BE2C (cell line): Measurements from ENCODE around the gene B3GAT3.

Experiments
- DNase-seq: peaks from one replicate; pipeline ENCODE4 v3.0.0-alpha.2; 2020
- H3K27me3 ChIP-seq: fragments of 250-450 bp; sonication (Bioruptor Pico); 2 replicates; pipeline ENCODE4 v1.5.1; 2020; ENCODE audit warnings: mild to moderate bottlenecking
- H3K36me3 ChIP-seq: fragments of 250-450 bp; sonication (Bioruptor Pico); 2 replicates; pipeline ENCODE4 v1.5.1; 2020; ENCODE audit warnings: mild to moderate bottlenecking
- H3K4me1 ChIP-seq: fragments of 250-450 bp; sonication (Bioruptor Pico); 2 replicates; pipeline ENCODE4 v1.5.1; 2020
- H3K4me3 ChIP-seq: 2 replicates; pipeline ENCODE4 v1.5.1; 2011; ENCODE audit warnings: low read depth, low read length
- H3K9me3 ChIP-seq: fragments of 250-450 bp; sonication (Bioruptor Pico); 2 replicates; pipeline ENCODE4 v1.5.1; 2020
- TF ChIP-seq, protein P1 (sequence below): IDR thresholded peaks from 2 replicates; pipeline ENCODE4 v1.5.1; 2012; ENCODE audit warnings: mild to moderate bottlenecking, low read depth, low read length

B3GAT3 gene

DNA sequence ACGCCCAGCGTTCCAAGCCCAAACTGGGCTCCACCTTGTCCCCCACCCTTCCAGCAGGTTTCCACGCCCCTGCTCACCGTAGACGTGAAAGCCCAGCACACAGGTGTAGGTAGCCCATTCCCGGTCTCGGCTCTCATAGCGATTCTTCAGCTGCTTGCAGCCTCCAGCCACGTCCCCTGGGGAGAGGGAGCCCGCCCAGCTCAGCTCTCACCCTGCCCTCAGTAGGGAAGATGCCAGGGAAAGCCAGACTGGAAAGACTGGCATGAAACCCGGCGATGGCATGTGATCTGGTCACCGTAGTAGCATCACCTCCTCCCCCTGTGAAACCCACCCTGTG, 18.7 kb downstream of the B3GAT3 start:
- TF ChIP-seq, protein P1, sequence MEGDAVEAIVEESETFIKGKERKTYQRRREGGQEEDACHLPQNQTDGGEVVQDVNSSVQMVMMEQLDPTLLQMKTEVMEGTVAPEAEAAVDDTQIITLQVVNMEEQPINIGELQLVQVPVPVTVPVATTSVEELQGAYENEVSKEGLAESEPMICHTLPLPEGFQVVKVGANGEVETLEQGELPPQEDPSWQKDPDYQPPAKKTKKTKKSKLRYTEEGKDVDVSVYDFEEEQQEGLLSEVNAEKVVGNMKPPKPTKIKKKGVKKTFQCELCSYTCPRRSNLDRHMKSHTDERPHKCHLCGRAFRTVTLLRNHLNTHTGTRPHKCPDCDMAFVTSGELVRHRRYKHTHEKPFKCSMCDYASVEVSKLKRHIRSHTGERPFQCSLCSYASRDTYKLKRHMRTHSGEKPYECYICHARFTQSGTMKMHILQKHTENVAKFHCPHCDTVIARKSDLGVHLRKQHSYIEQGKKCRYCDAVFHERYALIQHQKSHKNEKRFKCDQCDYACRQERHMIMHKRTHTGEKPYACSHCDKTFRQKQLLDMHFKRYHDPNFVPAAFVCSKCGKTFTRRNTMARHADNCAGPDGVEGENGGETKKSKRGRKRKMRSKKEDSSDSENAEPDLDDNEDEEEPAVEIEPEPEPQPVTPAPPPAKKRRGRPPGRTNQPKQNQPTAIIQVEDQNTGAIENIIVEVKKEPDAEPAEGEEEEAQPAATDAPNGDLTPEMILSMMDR = no peak
- no peak for DNase-seq
- Histone ChIP-seq H3K9me3 (no peaks in the 10 kb centered on the region), H3K36me3 (peaks cover 10% of the 10 kb centered on the region), H3K4me3 (no peak overlapping the region), H3K4me1 (no peaks in the 10 kb centered on the region), H3K27me3 (no peaks in the 10 kb centered on the region)

DNA sequence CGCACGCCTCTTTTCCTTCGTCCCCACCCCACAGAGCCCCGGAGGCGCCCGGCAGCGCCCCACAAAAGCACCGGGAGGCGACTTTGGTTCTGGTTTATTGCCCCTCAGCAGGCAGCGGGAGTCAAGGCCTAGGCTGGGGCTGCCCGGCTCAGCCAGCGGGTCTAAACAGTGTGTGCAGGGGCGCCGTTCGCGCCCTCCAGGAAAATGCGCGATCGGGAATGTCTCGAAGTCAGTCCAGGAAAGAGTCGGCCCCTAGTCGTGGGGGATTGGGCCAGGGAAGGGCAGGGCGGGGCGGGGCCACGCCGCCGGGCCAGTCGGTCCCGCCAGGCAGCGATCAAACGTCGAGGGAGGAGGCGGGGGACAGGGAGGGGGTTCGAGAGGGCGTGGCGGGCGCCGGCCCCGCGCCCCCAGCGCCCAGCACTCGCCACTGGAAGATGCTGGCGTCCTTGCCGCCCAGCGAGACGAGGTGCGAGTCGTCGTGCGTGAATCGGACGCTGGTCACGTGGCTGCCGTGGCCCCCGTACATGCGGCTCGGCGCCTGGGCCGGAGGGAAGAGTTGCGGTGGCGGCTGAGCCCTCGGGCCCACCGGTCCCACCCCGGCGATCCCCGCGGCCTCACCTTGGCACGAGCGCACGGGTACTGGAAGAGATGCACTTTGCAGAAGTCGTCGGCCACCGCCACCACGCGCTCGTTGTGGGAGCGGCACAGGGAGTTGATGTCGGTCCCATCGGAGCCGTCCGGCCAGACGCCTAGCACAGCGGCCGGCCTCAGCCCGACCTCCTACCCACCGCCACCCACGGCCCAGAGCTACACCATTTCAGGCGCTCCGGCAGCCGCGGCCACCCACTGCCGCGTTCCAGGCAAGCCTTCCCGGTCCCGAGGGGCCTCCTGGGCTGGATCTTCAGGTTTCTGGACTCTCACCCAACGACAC, 19.4 kb downstream of the B3GAT3 start:
- no peaks in the 10 kb centered on the region for H3K4me1 ChIP-seq
- TF ChIP-seq, protein P1 = no peak
- H3K4me3 ChIP-seq = no peak overlapping the region; the same call in 1 of the 2 replicates
- DNase-seq = no peak
- no peaks in the 10 kb centered on the region for H3K9me3 ChIP-seq
- no peaks in the 10 kb centered on the region for H3K27me3 ChIP-seq
- peaks cover 16% of the 10 kb centered on the region for H3K36me3 ChIP-seq

DNA sequence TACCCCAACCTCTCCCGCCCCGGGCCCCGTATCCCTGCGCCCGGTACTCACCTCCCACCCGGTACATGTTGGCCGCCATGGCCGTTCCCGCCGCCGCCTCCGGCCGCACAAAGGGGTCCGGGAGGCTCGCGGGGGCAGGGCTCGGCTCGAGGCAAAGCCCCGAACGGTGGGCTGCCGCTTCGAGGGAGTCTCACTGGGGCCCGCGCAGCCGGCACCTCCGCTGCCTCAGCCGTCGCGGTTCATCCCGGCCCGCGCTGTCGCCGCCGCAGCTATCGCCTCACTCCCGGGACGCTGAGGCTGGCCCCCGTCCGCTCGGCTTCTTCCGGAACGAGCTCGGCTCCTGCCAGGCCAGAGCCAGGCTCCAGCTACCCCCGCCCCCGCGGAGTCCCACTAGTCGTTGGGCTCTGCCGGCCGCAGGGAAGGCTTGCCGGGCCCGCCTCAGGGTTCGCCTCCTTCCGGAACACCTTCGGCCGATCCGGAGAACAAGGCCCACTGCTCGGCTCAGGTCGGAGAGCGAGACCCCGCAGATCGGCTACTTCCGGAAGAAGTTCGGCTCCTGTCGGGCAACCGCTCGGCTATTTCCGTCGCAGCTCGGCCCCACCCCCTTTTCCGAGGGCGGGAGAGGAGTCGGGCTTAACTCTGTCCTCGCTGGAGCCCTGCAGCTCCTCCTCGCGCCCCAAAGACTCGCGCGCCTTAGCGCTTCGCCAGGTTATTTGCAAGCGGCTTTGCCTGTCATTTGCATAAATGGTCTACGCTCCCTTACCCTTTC, 20.2 kb downstream of the B3GAT3 start, which contains the start of gene MTA2:
MTA2 (minus strand) TSS at position 494 of the 769 bp plus-strand sequence; CDS start at position 79, 415 bp downstream.
- no peaks in the 10 kb centered on the region for H3K9me3 ChIP-seq
- H3K36me3 ChIP-seq = peaks cover 21% of the 10 kb centered on the region
- no peaks in the 10 kb centered on the region for H3K4me1 ChIP-seq
- TF ChIP-seq, protein P1 = no peak
- H3K4me3 ChIP-seq = peak within 1 kb of the TSS; percentile 84
- H3K27me3 ChIP-seq = no peaks in the 10 kb centered on the region
- peak; percentile 96 for DNase-seq

DNA sequence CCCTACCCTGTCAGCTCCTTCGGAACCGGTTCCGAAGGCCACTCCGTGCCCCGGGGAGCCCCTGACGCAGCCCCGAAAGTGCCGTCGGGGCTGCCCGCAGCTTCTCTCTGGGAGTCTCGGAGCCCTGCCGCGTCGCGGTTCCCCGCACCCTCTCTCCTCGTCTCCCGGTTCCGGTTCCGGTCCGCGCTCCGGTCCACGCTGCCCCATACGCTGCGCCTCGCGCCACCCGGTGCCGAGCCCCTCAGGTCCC, 20.7 kb downstream of the B3GAT3 start:
- no peaks in the 10 kb centered on the region for H3K4me1 ChIP-seq
- peak overlapping the region; percentile 84 for H3K4me3 ChIP-seq
- no peak for DNase-seq
- no peaks in the 10 kb centered on the region for H3K9me3 ChIP-seq
- TF ChIP-seq, protein P1 = no peak
- no peaks in the 10 kb centered on the region for H3K27me3 ChIP-seq
- H3K36me3 ChIP-seq = peaks cover 26% of the 10 kb centered on the region

DNA sequence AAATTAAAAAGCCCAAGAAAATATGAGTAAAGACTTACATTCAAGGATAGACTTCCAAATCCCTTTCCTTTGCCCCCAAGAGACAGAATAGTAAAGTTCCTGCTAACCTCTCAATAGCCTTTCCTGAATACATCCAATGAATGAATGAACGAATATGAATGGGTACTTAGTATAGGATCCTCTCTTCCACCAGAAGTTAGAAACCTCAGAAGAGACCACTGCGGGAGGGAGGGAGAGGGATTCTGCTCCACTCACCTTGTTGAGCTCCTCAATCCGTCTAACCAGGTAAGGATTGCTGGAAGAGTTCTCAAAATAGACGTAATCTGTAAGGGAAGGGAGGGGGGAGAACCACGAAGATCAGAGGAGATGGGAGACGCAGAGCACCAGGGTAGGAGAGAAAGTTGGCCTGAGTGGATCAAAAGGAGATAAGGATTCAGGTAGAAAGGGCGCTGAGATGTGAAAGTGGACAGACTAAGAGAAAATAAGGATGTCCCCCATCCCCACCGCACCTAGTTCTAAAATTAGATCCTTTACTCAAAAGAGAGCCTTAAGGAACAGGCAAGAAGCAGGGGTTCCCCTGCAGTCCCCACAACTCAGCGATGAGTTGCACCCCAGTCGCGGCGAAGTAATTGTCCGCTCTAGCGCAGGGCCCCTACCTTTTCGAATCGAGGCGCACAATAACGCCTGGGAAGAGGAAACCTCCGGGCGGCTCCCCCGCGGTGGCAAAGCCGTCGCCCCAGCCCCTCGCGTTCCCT, 21.2 kb downstream of the B3GAT3 start:
- H3K4me1 ChIP-seq = no peaks in the 10 kb centered on the region
- peak overlapping the region; percentile 84 for H3K4me3 ChIP-seq
- H3K9me3 ChIP-seq = no peaks in the 10 kb centered on the region
- TF ChIP-seq, protein P1 = no peak
- no peaks in the 10 kb centered on the region for H3K27me3 ChIP-seq
- H3K36me3 ChIP-seq = peaks cover 29% of the 10 kb centered on the region
- DNase-seq = no peak
